NCI-H1694 treated with DMSO at 0.1 percent for 48 hours (cell line): ENCODE results near the gene TICAM1.
"Not testable (repeated sequence)": the region's sequence is repeated elsewhere in the genome, so short reads cannot be mapped to it uniquely, and the experiment has no call there.

Experiments used
- DNase-seq: peaks from one replicate; lab custom pipeline; 2025; lab: John Stamatoyannopoulos, UW

Gene TICAM1

GRCh38 chr19:4844348-4845179 lies 13.1 kb upstream of the TICAM1 start:
- DNase-seq, result no peak

GRCh38 chr19:4843647-4843965 lies 12.1 kb upstream of the TICAM1 start:
- DNase-seq, result no peak

GRCh38 chr19:4839192-4839591 lies 7.7 kb upstream of the TICAM1 start:
- DNase-seq, result no peak

- DNase-seq, result no peak
Observed at GRCh38 chr19:4832776-4833175, 1.3 kb upstream of the TICAM1 start.

GRCh38 chr19:4831979-4832340 lies 448 bp upstream of the TICAM1 start:
- not testable (repeated sequence) for DNase-seq

GRCh38 chr19:4830768-4831265 lies 695 bp downstream of the TICAM1 start:
- no peak for DNase-seq

- no peak for DNase-seq
Observed at GRCh38 chr19:4830332-4830731, 1.2 kb downstream of the TICAM1 start.

- no peak for DNase-seq
Observed at GRCh38 chr19:4829001-4829712, 2.4 kb downstream of the TICAM1 start.

- no peak for DNase-seq
Observed at GRCh38 chr19:4823577-4823976, 7.9 kb downstream of the TICAM1 start.

- not testable (repeated sequence) for DNase-seq
Observed at GRCh38 chr19:4822354-4822753, 9.2 kb downstream of the TICAM1 start.

- DNase-seq, result no peak
Observed at GRCh38 chr19:4821265-4821664, 10.2 kb downstream of the TICAM1 start.

- no peak for DNase-seq
Observed at GRCh38 chr19:4817467-4818277, 13.8 kb downstream of the TICAM1 start.

- no peak for DNase-seq
Observed at GRCh38 chr19:4816950-4817278, 14.6 kb downstream of the TICAM1 start.

GRCh38 chr19:4816202-4816949 lies 15.1 kb downstream of the TICAM1 start:
- DNase-seq, result no peak

- peak; percentile 53 for DNase-seq
Observed at GRCh38 chr19:4815426-4816201, 15.9 kb downstream of the TICAM1 start.

GRCh38 chr19:4814625-4815425 lies 16.7 kb downstream of the TICAM1 start:
- DNase-seq, result no peak

GRCh38 chr19:4811328-4812131 lies 20.0 kb downstream of the TICAM1 start:
- DNase-seq, result no peak

GRCh38 chr19:4807188-4807587 lies 24.3 kb downstream of the TICAM1 start:
- DNase-seq, result no peak

GRCh38 chr19:4806384-4806783 lies 25.1 kb downstream of the TICAM1 start:
- DNase-seq, result no peak
